Brain microvascular endothelial cell (primary cell): Measurements from ENCODE around the gene TCF25.

ENCODE experiments used
- DNase-seq: peaks from one replicate; pipeline ENCODE4 v3.0.0-alpha.2; 2020
- H3K27ac ChIP-seq: fragments of 250-450 bp; sonication (Bioruptor Pico); 2 replicates; pipeline ENCODE4 v1.5.1; 2020; ENCODE audit warnings: mild to moderate bottlenecking, moderate library complexity
- H3K27me3 ChIP-seq: fragments of 250-450 bp; sonication (Bioruptor Pico); replicated peaks from 2 replicates; pipeline ENCODE4 v1.5.1; 2020; ENCODE audit warnings: mild to moderate bottlenecking
- H3K36me3 ChIP-seq: fragments of 250-450 bp; sonication (Bioruptor Pico); replicated peaks from 2 replicates; pipeline ENCODE4 v1.5.1; 2020; ENCODE audit warnings: mild to moderate bottlenecking
- H3K4me3 ChIP-seq: 2 replicates; pipeline ENCODE4 v1.5.1; 2011; ENCODE audit warnings: low read depth, mild to moderate bottlenecking, control low read depth, low read length, moderate library complexity
- in situ Hi-C: cut with HindIII; loops from 2 replicates; pipeline ENCODE4 v1.10.0; 2017; ENCODE audit warnings: low sequenced_read_pairs, low pct_ligation_motif_present
- TF ChIP-seq, protein P1 (sequence below): IDR thresholded peaks from 2 replicates; pipeline ENCODE4 v1.5.1; 2011; ENCODE audit warnings: low read depth, mild to moderate bottlenecking, moderate library complexity, low read length, control low read depth, inconsistent platforms; ENCODE audit errors: missing control alignments

TCF25 gene

DNA sequence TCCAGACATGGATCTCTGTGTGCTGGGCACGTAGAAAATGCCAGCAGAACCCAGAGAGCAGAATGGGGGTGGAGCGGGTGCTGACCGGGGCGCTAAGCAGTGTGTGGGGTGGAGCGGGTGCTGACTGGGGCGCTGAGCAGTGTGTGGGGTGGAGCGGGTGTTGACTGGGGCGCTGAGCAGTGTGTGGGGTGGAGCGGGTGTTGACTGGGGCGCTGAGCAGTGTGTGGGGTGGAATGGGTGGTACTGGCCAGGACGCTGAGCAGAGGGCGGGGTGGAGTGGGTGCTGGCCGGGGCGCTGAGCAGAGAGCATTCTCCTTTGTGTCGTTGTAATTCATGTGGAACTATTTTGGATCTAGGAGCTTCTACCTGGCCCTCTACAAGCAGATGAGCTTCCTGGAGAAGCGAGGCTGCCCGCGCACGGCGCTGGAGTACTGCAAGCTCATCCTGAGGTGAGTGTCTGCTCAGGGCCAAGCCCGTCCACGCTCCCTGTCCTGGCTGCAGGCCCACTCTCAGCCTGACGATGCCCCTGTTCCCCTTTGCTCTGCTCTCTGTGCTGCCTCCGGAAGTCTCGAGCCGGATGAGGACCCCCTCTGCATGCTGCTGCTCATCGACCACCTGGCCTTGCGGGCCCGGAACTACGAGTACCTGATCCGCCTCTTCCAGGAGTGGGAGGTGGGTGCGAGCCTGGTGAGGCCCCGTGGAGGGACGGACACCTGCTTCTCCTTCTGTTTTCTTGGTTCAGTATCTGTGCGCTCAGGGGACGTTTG, 25.0 kb downstream of the TCF25 start:
- in situ Hi-C loops: no loop called here
- Histone ChIP-seq H3K36me3 (peaks cover 70% of the 10 kb centered on the region), H3K27me3 (no peaks in the 10 kb centered on the region), H3K27ac (no peak overlapping the region), H3K4me3 (no peak overlapping the region)
- no peak for DNase-seq
- TF ChIP-seq, protein P1, sequence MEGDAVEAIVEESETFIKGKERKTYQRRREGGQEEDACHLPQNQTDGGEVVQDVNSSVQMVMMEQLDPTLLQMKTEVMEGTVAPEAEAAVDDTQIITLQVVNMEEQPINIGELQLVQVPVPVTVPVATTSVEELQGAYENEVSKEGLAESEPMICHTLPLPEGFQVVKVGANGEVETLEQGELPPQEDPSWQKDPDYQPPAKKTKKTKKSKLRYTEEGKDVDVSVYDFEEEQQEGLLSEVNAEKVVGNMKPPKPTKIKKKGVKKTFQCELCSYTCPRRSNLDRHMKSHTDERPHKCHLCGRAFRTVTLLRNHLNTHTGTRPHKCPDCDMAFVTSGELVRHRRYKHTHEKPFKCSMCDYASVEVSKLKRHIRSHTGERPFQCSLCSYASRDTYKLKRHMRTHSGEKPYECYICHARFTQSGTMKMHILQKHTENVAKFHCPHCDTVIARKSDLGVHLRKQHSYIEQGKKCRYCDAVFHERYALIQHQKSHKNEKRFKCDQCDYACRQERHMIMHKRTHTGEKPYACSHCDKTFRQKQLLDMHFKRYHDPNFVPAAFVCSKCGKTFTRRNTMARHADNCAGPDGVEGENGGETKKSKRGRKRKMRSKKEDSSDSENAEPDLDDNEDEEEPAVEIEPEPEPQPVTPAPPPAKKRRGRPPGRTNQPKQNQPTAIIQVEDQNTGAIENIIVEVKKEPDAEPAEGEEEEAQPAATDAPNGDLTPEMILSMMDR: no peak

DNA sequence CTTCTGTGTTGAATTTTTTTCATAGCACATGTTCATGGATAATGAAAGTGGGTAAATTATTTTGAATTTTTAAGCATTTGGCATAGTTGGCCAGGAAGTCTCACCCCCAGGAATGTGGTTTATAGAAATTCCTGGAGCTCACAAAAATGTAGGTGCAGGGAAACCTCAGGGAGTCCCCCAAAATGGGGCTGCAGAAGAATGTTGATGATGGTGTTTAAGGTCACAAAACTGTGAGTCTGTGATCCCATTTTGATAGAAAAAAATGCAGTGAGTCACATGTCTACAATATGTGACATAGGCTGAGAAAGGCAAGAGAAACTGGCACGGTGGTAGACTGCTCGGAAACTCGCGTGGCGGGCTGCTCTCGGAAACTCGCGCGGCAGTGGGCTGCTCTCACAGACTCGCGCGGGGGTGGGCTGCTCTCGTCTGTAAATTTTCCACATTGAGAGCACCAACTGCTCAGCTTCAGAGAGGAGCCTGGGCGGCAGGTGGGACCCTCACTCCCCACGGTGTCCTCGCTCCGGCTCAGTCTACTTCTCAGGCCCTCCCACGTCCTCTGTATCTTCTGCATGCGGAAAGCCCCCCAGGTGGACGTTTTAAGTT, 26.6 kb downstream of the TCF25 start:
- TF ChIP-seq, protein P1: no peak
- DNase-seq: no peak
- Histone ChIP-seq H3K4me3 (no peak overlapping the region), H3K27me3 (no peaks in the 10 kb centered on the region), H3K27ac (no peak overlapping the region), H3K36me3 (peaks cover 72% of the 10 kb centered on the region)
- in situ Hi-C loops: no loop called here

DNA sequence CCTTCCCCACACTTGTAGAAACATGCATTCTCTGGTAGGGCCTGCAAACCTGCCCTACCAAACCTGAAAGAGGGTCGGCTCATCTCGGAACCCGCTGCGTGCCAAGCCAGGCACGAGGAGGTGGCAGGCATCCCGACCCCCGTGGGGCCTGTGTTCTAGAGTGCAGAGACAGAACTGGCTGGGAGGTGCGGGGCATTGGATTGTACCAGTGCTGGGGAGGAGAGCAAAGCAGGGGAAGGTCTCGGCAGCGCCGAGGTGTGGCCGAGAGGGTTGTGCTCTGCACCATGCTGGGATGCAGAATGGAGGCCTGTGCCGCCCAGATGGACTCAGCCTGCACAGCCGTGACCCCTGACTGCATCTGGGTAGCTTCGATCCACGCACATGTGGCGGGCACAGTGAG, 27.5 kb downstream of the TCF25 start:
- peaks cover 72% of the 10 kb centered on the region for H3K36me3 ChIP-seq
- H3K4me3 ChIP-seq: no peak overlapping the region
- TF ChIP-seq, protein P1: no peak
- H3K27ac ChIP-seq: no peak overlapping the region
- DNase-seq: no peak
- in situ Hi-C loops: no loop called here
- H3K27me3 ChIP-seq: no peaks in the 10 kb centered on the region

DNA sequence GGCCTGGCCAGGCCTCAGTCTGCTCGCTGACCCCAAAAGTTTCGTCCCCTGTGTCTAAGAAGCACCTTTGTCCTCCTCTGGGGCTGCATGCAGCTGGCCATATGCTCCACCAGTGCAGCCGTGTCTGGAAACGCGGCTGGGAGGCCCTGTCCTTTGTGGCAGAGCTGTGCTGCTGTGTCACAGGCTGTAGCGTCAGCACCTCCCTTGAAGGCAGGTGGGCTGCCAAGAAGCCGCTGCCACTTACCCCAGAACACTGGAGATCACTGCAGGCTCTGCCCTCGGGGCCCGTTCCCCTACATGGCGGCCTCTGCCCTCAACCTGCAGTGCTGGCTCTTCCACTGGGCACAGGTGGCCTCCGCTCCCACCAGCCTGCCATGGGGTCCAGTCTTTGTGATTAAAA, 29.6 kb downstream of the TCF25 start:
- peaks cover 70% of the 10 kb centered on the region for H3K36me3 ChIP-seq
- DNase-seq: no peak
- H3K27me3 ChIP-seq: no peaks in the 10 kb centered on the region
- TF ChIP-seq, protein P1: no peak
- H3K27ac ChIP-seq: no peak overlapping the region
- H3K4me3 ChIP-seq: no peak overlapping the region
- in situ Hi-C loops: no loop called here

DNA sequence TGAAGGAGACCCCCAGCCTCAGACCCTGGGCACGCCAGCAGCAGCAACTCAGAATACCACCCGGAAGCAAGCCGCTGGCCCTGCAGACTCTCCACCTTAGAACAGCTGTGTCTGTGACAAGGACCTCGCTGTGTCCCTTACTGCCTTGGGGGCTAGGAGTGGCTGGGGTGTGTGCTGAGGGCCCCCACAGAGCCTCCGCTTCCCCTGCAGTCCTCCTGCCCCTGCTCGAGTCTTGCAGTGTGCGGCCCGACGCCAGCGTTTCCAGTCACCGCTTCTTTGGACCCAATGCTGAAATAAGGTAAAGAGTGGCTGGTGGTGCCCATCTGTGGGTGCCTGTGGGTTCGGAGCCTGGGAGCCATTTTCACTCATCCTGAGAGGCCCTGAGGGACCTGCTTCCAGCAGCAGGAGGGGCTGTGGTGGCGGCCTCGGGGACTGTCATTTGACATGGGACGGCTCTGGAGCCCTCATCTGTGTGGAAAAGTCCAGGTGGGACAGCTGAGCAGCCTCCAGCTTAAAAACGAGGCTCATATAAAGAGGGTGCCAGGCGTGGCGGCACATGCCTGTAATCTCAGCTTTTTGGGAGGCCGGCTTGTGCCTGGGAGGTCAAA, 30.6 kb downstream of the TCF25 start:
- TF ChIP-seq, protein P1: no peak
- Histone ChIP-seq H3K27ac (no peak overlapping the region), H3K27me3 (no peaks in the 10 kb centered on the region), H3K36me3 (peaks cover 68% of the 10 kb centered on the region), H3K4me3 (no peak overlapping the region)
- in situ Hi-C loops: no loop called here
- no peak for DNase-seq
